Measurements from ENCODE around the gene RMDN2.
"Not testable (repeated sequence)": the region's sequence is repeated elsewhere in the genome, so short reads cannot be mapped to it uniquely, and the experiment has no call there.

Gene RMDN2

GRCh38 chr2:37898448-37898847 is 26.6 kb upstream of the RMDN2 start:
- DNase-seq (ENCODE audit: low spot score) = no peak

GRCh38 chr2:37902991-37903390 is 22.1 kb upstream of the RMDN2 start:
- no peak for DNase-seq (ENCODE audit: low spot score)

- no peak for DNase-seq (ENCODE audit: low spot score)
Observed at GRCh38 chr2:37904425-37904824, 20.7 kb upstream of the RMDN2 start.

- DNase-seq (ENCODE audit: low spot score) = no peak
Observed at GRCh38 chr2:37904993-37905392, 20.1 kb upstream of the RMDN2 start.

- DNase-seq (ENCODE audit: low spot score) = no peak
Observed at GRCh38 chr2:37906131-37906530, 19.0 kb upstream of the RMDN2 start.

DNA sequence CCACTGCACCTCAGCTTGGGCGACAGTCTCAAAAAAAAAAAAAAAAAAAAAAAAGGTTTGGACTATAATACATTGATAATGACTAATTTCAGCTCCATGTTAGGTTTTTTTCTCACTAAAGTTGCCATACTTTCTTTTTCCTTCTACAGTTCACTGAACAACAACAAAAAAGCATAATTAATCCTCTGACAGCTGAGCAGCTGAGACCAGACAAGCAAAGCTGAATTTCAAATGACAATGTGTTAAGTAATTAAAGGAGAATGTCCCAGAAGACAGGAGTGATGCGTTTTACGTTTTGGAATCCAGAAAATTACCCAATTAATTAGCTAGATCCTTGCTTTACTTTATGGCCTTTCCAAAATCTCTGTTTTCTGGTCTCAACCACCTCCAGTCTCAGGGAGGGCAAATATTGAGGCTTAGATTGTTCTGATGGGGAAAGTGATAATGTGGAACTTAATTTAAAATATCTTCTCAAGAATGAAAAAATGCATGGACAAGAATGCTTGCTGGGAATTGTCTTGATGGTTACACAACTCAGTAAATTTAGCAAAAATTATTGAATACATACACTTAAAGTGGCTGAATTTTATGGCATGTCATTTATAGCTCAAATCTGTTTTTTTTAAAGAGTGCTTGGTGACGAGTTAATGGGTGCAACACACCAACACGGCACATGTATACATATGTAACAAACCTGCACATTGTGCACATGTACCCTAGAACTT is 17.4 kb upstream of the RMDN2 start:
- DNase-seq (ENCODE audit: low spot score) = no peak

DNA sequence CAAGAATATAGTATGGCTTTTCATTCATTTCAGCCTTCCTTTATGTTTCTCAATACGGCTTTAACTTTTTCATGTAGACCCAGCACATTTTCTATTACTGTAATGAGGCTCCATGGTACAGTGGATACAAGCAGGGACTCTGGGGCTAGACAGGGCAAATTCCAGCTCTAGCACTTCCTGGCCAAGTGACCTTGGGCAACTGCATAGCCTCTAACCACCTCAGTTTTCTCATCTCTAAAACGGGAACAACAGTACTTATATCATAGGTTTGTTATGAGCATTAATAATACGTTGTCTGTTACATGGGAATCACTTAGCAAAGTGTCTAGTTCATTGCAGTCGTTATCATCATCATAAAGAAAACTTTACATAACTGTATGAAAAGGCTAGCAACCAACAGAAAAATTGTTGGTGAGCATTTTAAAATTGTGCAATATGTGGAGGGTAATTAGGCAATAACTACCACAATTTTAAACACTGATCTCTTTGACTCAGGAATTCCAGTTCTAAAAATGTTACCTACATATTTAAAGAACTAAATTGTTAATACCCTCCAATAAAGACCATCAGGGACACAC is 13.7 kb upstream of the RMDN2 start:
- DNase-seq (ENCODE audit: low spot score) = no peak

- DNase-seq (ENCODE audit: low spot score) = no peak
Observed at GRCh38 chr2:37912056-37912455, 13.0 kb upstream of the RMDN2 start.

DNA sequence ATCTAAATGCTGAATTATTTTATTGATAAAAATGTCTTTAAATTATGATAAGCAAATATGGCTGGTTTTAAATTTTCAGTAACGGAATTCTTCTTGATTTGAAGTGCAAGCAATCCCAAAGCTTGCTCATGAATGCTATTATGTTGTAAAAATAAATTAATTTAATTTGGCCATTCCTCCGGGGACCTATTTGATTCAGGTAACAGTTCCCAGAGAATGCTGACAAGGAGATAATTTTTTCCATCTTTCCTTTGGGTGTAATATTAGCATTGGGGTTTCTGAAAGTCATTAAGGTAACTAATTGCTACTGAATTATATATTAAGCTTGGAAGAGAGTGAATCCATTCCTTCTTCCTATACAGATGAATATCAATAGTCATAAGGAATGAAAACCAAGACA is 12.5 kb upstream of the RMDN2 start:
- no peak for DNase-seq (ENCODE audit: low spot score)

- DNase-seq (ENCODE audit: low spot score) = no peak
Observed at GRCh38 chr2:37914340-37914739, 10.7 kb upstream of the RMDN2 start.

DNA sequence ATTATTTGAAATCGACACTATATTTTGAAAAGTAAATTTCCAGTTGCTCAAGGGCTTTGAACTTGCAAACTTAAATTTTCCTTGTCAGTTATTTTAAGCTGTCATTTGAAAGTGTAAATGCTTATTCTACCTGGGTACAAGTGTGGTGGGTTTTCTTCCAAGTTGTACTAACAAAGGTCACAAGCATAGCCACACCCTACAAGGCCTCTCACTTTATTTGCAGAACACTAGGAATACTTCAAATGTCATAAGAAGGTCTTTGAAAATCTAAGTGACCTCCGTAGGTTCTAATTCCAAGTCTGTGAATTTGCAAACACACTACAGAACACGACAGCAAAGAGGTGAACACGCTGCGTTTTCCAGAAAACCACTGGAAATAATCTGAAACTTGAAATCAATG is 9.3 kb upstream of the RMDN2 start:
- no peak for DNase-seq (ENCODE audit: low spot score)

DNA sequence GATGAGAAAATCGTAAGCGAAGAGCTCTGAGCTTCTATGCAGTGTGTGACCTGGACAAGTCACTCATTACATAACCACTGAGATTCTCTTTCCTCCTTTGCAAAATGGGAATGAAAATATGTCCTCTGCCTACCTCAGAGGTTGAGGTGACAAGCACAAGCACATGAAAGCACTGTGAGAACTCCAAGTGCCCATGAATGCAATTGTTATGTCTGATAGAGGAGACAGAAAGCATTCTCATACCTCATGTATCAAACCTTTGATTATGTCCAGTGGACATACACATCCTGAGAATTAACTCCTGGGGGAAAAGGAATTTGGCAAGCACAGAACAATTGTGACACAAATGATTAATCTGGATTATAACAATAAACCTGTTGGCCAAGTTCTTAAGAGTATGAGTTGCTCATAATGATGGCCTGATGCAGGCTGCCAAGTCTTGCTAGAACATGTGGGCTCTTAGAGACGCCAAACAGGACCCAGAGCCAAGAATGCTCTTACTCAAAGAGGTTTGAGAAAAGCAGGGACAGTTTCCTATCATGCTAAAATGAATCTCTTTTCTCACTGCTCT is 8.5 kb upstream of the RMDN2 start:
- no peak for DNase-seq (ENCODE audit: low spot score)

DNA sequence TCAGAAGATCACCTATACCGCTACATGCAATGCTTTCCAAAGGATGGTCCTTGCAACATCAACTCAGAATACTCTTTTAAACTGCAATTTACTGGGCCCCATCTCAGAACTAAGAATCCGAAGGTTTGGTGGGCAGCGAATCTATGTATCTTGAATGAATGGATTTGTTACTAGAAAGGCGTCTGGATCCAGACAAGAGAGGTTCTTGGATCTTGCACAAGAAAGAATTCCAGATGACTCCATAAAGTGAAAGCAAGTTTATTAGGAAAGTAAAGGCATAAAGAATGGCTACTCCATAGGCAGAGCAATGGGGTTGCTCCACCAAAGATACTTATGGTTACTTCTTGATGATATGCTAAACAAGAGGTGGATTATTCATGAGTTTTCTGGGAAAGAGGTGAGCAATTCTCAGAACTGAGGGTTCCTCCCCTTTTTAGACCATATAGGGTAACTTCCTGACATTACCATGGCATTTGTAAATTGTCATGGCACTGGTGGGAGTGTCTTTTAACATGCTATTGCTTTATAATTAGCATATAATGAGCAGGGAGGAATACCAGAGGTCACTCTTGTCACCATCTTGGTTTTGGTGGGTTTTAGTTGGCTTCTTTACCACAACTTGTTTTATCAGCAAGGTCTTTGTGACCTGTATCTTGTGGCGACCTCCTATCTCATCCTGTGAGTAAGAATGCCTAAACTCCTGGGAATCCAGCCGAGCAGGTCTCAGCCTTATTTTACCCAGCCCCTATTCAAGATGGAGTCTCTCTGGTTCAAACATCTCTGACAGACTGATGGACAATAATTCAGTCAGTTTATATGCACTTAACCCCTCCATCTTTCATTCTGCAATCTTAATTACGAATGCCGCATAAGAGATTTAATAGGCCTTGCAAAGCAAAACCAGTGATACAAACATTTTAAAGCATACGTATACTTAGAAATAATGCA is 7.5 kb upstream of the RMDN2 start:
- DNase-seq (ENCODE audit: low spot score) = no peak

GRCh38 chr2:37918742-37919186 is 6.3 kb upstream of the RMDN2 start:
- no peak for DNase-seq (ENCODE audit: low spot score)

GRCh38 chr2:37919631-37920032 is 5.5 kb upstream of the RMDN2 start:
- DNase-seq (ENCODE audit: low spot score) = no peak

DNA sequence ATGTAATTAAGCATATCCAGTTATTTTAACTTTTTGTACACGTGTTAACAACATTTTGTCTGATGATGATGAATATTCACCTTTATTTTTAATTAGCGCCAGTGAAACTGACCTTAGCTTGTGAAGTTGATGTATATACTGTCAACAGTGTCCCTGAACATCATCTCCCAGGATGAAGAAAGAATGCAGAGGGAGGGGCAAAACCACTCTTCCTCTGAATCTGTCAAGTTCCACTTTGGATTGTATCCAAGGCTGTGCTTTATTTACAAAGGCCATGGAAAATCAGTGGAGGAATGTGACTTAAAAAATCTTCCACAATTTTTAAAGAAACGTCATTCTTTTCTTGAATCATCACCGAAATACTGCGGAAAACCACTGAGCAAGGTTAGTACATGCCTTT is 4.5 kb upstream of the RMDN2 start:
- DNase-seq (ENCODE audit: low spot score) = no peak

- no peak for DNase-seq (ENCODE audit: low spot score)
Observed at GRCh38 chr2:37921781-37922180, 3.3 kb upstream of the RMDN2 start.

GRCh38 chr2:37923308-37924055 is 1.6 kb upstream of the RMDN2 start:
- DNase-seq (ENCODE audit: low spot score) = no peak

DNA sequence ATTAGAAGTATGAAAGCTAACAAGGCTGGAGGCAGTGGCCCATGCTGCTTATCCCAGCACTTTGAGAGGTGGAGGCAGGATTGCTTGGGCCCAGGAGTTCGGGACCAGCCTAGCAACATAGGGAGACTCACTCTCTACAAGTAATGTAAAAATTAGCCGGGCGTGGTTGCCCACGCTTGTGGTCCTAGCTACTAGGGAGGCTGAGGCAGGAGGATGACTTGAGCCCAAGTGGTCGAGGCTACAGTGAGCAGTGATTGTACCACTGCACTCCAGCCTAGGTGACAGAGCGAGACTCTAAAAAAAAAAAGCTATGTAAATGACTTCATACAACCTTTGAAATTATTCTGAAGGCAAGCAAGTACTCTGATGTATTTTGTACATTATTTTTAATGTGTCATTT is 1.5 kb downstream of the RMDN2 start:
- DNase-seq (ENCODE audit: low spot score) = no peak

DNA sequence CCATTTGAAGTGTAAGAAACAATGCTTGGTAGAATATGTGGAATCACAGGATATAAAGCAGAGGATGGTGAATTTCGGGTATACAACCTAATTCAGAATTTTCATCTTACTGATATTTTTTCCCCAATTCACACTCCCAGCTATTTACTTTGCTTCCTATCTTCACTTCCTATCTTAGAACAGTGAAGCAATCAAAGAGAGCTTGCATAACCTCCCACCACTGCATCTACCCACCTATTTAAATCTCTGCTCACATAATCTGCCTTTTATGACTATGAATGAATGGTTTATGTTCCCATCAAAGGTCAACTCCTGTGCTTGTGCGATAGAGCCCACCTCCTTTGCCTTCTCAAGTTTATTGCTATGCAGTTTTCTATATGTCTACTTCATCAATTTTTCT is 3.3 kb downstream of the RMDN2 start:
- DNase-seq (ENCODE audit: low spot score) = no peak

- not testable (repeated sequence) for DNase-seq (ENCODE audit: low spot score)
Observed at GRCh38 chr2:37930392-37930791, 5.3 kb downstream of the RMDN2 start.

DNA sequence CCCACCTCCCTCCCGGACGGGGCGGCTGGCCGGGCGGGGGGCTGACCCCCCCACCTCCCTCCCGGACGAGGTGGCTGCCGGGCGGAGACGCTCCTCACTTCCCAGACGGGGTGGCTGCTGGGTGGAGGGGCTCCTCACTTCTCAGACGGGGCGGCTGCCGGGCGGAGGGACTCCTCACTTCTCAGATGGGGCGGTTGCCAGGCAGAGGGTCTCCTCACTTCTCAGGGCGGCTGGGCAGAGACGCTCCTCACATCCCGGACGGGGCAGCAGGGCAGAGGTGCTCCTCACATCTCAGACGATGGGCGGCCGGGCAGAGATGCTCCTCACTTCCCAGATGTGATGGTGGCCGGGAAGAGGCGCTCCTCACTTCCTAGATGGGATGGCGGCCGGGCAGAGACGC is 7.8 kb downstream of the RMDN2 start:
- not testable (repeated sequence) for DNase-seq (ENCODE audit: low spot score)
